HG03097 (cell line): ENCODE measurements around the gene SPANXB1.
"Not testable (repeated sequence)": the region's sequence is repeated elsewhere in the genome, so short reads cannot be mapped to it uniquely, and the experiment has no call there.

Experiments
- ATAC-seq: cut with Tn5 transposase; IDR thresholded peaks from one replicate; pipeline ENCODE4 v1.9.1; 2021; ENCODE audit not compliant: unreplicated experiment, low FRiP score

SPANXB1 gene, protein sequence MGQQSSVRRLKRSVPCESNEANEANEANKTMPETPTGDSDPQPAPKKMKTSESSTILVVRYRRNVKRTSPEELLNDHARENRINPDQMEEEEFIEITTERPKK

DNA sequence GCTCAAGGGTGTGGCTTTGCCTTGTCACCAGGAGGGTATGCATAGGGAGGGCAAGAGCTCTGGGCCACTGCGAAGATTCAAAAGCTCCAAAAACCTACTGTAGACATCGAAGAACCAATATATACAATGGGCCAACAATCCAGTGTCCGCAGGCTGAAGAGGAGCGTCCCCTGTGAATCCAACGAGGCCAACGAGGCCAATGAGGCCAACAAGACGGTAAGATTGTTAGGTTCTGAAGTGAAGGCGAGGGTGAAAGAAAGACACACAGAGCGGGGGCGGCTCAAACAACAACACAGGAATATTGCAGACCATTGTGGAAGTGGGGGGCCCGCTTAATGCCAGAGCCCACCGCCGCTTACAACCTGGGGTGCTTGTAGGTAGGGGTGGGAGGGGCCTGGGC, at the start of gene SPANXB1:
Gene SPANXB1, plus strand, starts transcription at position 27 of the 400 bp plus-strand sequence. Its CDS starts 100 bp downstream, at position 127.
- ATAC-seq, result not testable (repeated sequence)

DNA sequence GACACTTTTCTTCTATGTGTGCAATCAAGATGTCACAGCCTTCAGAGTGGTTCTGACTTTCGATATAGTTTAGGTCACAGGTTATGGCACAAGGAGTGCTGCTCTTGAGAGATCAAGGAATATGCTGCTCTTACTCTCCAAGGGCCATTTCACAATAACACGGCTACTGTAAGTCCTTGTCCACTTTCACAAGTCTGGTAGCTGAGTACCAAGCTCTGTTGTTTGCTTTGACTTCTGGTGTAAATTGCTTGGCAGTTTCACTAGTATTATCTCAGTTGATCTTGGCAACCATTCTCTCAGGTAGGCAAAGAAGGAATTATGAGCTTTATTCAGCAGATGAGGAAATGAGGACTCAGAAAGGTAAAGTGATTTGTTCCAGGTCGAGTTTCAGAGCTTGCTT, 35.4 kb upstream of the SPANXB1 start:
- no peak for ATAC-seq

DNA sequence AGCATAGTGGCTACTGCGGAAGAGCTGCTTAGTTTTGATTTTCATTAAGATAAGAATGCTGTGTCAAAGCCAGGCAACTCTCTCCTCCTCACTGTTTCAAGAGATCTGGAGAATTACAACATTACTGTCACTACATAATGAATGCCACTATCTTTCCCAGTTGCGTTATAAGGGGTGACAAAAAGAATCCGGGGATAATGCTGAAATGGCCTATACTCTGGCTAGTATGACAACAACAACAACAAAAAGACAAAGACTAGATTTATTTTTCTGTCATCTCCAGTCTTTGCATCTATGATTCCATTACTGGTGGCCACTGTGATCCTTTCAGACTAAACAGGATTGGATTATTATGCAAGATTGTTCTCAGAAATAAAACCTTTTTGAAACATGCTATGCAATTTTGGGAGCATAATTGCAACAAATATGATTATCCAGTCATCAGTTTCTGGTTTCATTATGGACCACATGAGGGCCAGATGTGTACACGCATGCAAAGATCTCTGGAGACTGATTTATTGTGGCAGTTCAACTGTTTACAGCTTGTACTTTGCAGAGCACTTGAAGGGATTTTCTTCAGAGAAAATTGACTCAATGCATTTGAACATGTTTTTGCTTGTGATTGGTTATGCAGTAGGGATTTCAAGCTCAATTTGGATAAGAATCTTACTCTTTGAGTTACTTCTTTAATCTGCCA, 31.1 kb upstream of the SPANXB1 start:
- ATAC-seq, result no peak

DNA sequence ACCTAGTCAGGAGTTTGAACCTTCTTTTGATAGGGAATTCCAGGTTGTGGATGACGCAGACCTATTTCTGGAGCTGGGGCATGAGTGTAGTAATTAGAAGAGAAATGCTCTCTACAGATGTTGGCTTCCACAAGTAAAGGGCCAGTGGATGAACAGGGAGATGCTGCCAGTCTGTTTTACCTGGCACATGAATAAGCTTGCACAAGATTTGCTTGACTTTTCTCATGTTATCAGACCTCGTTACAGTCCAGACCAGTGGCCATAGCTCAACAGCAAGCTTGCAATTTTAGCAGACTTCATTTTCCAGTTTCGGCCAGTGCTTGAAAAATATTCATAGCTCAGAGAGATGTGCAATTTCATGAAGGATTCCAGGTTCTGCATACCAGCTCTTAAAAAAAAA, 26.9 kb upstream of the SPANXB1 start:
- ATAC-seq, result no peak

DNA sequence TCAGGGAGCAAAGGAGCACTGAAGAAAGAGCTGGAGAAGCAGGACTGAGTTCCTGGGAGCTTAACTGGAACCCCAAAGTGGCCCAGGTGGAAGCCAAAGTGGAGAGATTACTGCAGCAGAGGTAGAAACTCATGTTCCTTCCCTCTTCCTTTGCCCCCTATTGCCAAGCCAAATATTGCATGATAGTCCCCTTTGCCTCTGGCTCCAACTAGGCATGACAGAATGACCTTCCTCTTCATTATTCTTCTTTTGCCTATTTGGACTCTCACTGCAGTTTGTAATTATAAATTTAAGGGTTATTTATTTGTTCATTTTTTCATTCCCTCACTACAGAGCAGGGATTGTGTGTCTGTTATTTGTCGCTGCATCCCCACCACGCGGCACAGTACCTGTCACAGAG, 22.1 kb upstream of the SPANXB1 start:
- no peak for ATAC-seq

DNA sequence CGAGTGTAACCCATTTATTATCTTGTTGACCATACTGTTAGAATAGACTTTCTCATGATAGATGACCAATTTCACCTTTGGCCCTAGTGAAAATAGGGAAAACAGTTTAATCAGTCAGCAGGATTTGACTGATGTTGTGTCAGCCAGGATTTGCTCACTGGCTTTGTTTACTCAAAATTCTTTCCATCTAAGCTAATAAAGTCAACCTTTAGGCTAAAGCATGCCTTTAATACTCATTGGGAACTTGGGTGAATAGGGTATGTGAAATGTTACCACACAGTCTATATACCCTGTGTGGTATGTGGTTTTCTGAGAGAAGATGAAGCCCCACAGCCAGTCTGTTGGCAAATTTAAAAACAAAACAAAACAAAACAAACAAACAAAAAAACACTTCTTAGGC, 18.7 kb upstream of the SPANXB1 start:
- ATAC-seq, result no peak

DNA sequence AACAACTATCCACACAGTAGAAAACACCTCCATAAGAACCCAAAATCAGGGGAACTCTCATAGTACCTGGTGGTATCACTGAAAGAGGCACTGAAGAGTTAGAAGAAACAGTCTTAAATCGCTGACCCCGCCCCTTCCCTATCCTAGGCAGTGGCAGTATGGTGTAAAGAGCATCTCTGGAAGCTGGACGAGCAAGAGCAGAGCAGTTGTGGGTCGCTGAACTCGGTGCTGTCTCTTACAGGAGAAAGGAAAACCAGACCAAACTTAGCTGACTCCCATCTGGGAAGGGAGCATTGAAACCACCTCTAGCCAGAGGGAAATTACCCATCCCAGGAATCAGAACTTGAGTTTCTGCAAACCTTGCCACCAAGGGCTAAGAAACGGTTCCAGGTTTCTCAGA, 2.8 kb downstream of the SPANXB1 start:
- ATAC-seq, result not testable (repeated sequence)

DNA sequence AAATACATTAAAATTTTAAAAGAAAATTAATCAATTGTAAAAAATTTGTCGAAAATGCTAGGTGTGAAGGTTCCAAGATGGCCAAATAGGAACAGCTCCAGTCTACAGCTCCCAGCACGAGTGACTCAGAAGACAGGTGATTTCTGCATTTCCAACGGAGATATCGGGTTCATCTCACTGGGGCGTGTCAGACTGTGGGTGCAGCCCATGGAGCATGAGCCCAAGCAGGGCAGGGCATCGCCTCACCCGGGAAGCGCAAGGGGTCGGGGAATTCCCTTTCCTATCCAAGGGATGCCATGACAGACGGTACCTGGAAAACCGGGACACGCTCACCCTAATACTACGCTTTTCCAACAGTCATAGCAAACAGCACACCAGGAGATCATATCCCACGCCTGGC, 41.9 kb downstream of the SPANXB1 start:
- ATAC-seq, result not testable (repeated sequence)

DNA sequence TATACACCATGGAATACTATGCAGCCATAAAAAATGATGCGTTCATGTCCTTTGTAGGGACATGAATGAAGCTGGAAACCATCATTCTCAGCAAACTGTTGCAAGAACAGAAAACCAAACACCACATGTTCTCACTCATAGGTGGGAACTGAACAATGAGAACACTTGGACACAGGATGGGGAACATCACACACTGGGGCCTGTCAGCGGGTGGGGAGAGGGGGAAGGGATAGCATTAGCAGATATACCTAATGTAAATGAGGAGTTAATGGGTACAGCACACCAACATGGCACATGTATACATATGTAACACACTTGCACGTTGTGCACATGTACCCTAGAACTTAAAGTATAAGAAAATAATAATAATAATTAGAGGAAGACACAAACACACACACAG, 47.5 kb downstream of the SPANXB1 start:
- not testable (repeated sequence) for ATAC-seq

DNA sequence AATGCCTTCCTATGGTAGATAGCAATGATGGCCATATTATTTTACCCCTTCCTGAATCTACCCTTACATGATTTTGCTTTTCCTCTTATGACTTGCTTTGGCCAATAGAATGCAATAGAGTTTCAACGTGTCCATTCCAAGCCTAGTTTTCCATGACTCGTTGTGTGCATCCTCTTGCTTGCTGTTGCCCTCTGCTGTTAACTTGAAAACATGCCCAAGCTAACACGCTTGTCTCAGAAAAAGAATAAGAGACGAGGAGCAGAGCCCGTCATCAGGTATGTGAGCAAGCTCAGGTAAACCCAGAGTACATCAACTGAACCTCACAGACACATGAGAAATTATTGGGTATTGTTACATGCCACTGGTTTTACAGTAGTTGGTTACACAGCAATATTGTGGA, 49.7 kb downstream of the SPANXB1 start:
- ATAC-seq, result not testable (repeated sequence)
